B cell (primary cell): ENCODE results near the gene ICAM3. TPM values are rescaled to one million over a fixed set of nuclear protein-coding genes. Genes with fewer than 3 reads are reported as not detected.
A peak's percentile ranks its signal among the peaks of the same experiment; 100 is the strongest.

Experiments
- ATAC-seq: fragments of 200-7000 bp; cut with Tn5 transposase; one replicate; pipeline ENCODE4 v1.10.0; 2021; ENCODE audit warnings: low read depth, mild to moderate bottlenecking, moderate number of reproducible peaks, moderate library complexity
- CTCF ChIA-PET: fragments of 350-600 bp; sonication (Branson Sonifier 250); formaldehyde crosslinking; loops from one replicate; lab custom pipeline; 2021; ENCODE audit warnings: antibody characterized with exemption, inconsistent platforms; lab: Charles Lee
- POLR2A ChIA-PET: fragments of 350-600 bp; sonication (Branson Sonifier 250); formaldehyde crosslinking; loops from one replicate; lab custom pipeline; 2021; ENCODE audit warnings: antibody characterized with exemption; lab: Charles Lee
- DNase-seq: peaks from one replicate; pipeline ENCODE4 v3.0.0; 2013
- H2AFZ ChIP-seq: 2 replicates; pipeline ENCODE4 v1.6.1; 2012; ENCODE audit warnings: mild to moderate bottlenecking, low read depth, low read length; ENCODE audit not compliant: insufficient read depth, poor library complexity, severe bottlenecking
- H3K27ac ChIP-seq, 2 donors: 1 replicate in 1 of 2; 2 replicates in 1 of 2; pipeline ENCODE4 v1.5.1; 2012 to 2013; ENCODE audit warnings: low read length in 2 of 2, mild to moderate bottlenecking in 2 of 2, moderate library complexity in 1 of 2
- H3K27me3 ChIP-seq, 4 experiments: fragments of 200-600 bp in 1 of 4; sonication (generic) in 1 of 4; replicated peaks in 1 of 4; 1 replicate in 2 of 4; 2 replicates in 2 of 4; pipeline versions ENCODE4 v1.6.1 to v1.7.0; 2013 to 2016; ENCODE audit warnings: low read length in 3 of 4, mild to moderate bottlenecking in 2 of 4, mixed read lengths in 1 of 4, moderate library complexity in 1 of 4; ENCODE audit not compliant: insufficient read depth in 4 of 4, control insufficient read depth in 3 of 4; ENCODE audit errors: control extremely low read depth in 1 of 4
- H3K36me3 ChIP-seq, 2 experiments: replicated peaks in 1 of 2; 1 replicate in 1 of 2; 2 replicates in 1 of 2; pipeline versions ENCODE4 v1.6.1 to v1.7.1; 2013; ENCODE audit warnings: low read length in 1 of 2; ENCODE audit not compliant: insufficient read depth in 2 of 2, control insufficient read depth in 1 of 2; ENCODE audit errors: control extremely low read depth in 1 of 2, extremely low read depth in 1 of 2
- H3K4me1 ChIP-seq, 2 donors: fragments of 200-600 bp in 1 of 2; sonication (generic) in 1 of 2; 1 replicate in 1 of 2; 2 replicates in 1 of 2; pipeline versions ENCODE4 v1.5.1 to v1.6.1; 2013 to 2017; ENCODE audit warnings: low read length in 2 of 2; ENCODE audit not compliant: control insufficient read depth in 2 of 2, insufficient read depth in 2 of 2
- H3K4me2 ChIP-seq: replicated peaks from 2 replicates; pipeline ENCODE3; 2012; ENCODE audit warnings: mild to moderate bottlenecking, low read depth, low read length; ENCODE audit not compliant: poor library complexity, severe bottlenecking
- H3K4me3 ChIP-seq, 5 experiments: fragments of 200-600 bp in 1 of 5; sonication (generic) in 1 of 5; 1 replicate in 3 of 5; 2 replicates in 2 of 5; pipeline versions ENCODE4 v1.5.1 to v1.7.0; 2011 to 2016; ENCODE audit warnings: low read length in 4 of 5, mild to moderate bottlenecking in 4 of 5, low read depth in 2 of 5, control low read depth in 1 of 5, moderate library complexity in 1 of 5; ENCODE audit not compliant: insufficient read depth in 1 of 5; ENCODE audit errors: control extremely low read depth in 1 of 5, extremely low read depth in 1 of 5
- H3K79me2 ChIP-seq: fragments of 200-600 bp; sonication (generic); one replicate; pipeline ENCODE4 v1.6.0; 2016; ENCODE audit warnings: low read length; ENCODE audit not compliant: control insufficient read depth, insufficient read depth
- H3K9ac ChIP-seq: fragments of 200-600 bp; sonication (generic); 2 replicates; pipeline ENCODE4 v1.6.1; 2017; ENCODE audit warnings: mild to moderate bottlenecking, low read length, moderate library complexity
- H3K9me3 ChIP-seq, 3 donors: one replicate each; pipeline versions ENCODE4 v1.6.1 to v1.7.1; 2013; ENCODE audit warnings: low read length in 2 of 3; ENCODE audit not compliant: control insufficient read depth in 2 of 3, insufficient read depth in 1 of 3; ENCODE audit errors: control extremely low read depth in 1 of 3
- H4K20me1 ChIP-seq: 2 replicates; pipeline ENCODE4 v1.6.0; 2012; ENCODE audit warnings: mild to moderate bottlenecking, low read length; ENCODE audit not compliant: insufficient read depth, control insufficient read depth, poor library complexity, severe bottlenecking
- H3K27ac Mint-ChIP-seq: one replicate; pipeline ENCODE4 v1.8.0; 2021; ENCODE audit warnings: mixed read lengths
- H3K27me3 Mint-ChIP-seq: one replicate; pipeline ENCODE4 v1.8.0; 2021; ENCODE audit warnings: mixed read lengths
- H3K4me1 Mint-ChIP-seq: one replicate; pipeline ENCODE4 v1.8.0; 2021; ENCODE audit warnings: mixed read lengths
- H3K4me3 Mint-ChIP-seq: one replicate; pipeline ENCODE4 v1.8.0; 2021; ENCODE audit warnings: mixed read lengths
- H3K9me3 Mint-ChIP-seq: one replicate; pipeline ENCODE4 v1.8.0; 2022; ENCODE audit warnings: mixed read lengths; ENCODE audit not compliant: insufficient read depth
- EZH2 ChIP-seq: IDR thresholded peaks from 2 replicates; pipeline ENCODE4 v1.6.1; 2012; ENCODE audit warnings: borderline replicate concordance, low read depth, mild to moderate bottlenecking, moderate library complexity, low read length; ENCODE audit not compliant: insufficient read depth, poor library complexity, severe bottlenecking
- WGBS: methylation state at CpG from one replicate; pipeline ENCODE4 v1.1.5; 2013; ENCODE audit warnings: missing lambda C conversion rate; ENCODE audit not compliant: insufficient coverage; 5-methylcytosine and 5-hydroxymethylcytosine counted together
- intact Hi-C: fragments of 100-400 bp; cut with micrococcal nuclease; formaldehyde crosslinking; loops from one replicate; pipeline ENCODE4 v1.10.0; 2022
- polyA plus RNA-seq: library from polyadenylated mRNA; depleted of rRNA; stranded (reverse); fragments of >200 nt; gene quantifications from 2 replicates; pipeline ENCODE4 v1.2.3, GENCODE V29; 2012
- total RNA-seq, 2 donors: library from RNA; stranded (reverse); fragments of 120-200 nt in 1 of 2; gene quantifications; 1 replicate in 1 of 2; 2 replicates in 1 of 2; pipeline versions ENCODE4 v1.2.3 to v1.2.4, GENCODE V29; 2013 to 2022
- TF ChIP-seq, protein P1 (sequence below): fragments of 200-600 bp; IDR thresholded peaks from one replicate; pipeline ENCODE4 v1.8.0; 2022; ENCODE audit warnings: antibody characterized with exemption, mild to moderate bottlenecking

The ICAM3 gene
- total and polyA plus RNA-seq, 2 donors (not counting 1 experiment from before 2014, with no cell fraction given): 119 to 223 TPM

DNA sequence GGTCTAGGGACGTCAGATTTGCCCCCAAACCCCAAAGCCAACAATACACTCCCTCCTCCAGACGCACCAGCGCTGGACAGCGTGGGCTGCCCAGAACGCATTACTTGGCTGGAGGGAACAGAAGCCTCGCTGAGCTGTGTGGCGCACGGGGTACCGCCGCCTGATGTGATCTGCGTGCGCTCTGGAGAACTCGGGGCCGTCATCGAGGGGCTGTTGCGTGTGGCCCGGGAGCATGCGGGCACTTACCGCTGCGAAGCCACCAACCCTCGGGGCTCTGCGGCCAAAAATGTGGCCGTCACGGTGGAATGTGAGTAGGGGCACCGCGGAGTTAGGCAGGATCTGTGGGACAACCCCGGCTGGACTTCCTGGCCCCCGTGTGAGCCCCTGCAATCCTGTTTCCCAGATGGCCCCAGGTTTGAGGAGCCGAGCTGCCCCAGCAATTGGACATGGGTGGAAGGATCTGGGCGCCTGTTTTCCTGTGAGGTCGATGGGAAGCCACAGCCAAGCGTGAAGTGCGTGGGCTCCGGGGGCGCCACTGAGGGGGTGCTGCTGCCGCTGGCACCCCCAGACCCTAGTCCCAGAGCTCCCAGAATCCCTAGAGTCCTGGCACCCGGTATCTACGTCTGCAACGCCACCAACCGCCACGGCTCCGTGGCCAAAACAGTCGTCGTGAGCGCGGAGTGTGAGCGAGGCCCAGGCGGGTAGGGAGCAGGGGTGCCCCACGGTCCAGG lies 45.6 kb downstream of the ICAM3 start:
- Histone ChIP-seq H2AFZ (no peak overlapping the region), H3K9me3 (peaks cover 0 to 55% (median 0%) of the 10 kb centered on the region in 3 donors), H3K4me3 (no peak overlapping the region), H4K20me1 (peaks cover 29% of the 10 kb centered on the region), H3K27me3 (peaks cover 0 to 75% (median 50%) of the 10 kb centered on the region in 4 experiments), H3K4me2 (peak overlapping the region; percentile 96), H3K9ac (no peak overlapping the region), H3K79me2 (no peaks in the 10 kb centered on the region), H3K4me1 (peaks cover 72 to 74% of the 10 kb centered on the region in 2 donors), H3K27ac (no peak overlapping the region), H3K36me3 (no peaks in the 10 kb centered on the region)
- DNase-seq (peak; percentile 44), ATAC-seq (no peak)
- no peak for TF ChIP-seq EZH2
- TF ChIP-seq, protein P1, sequence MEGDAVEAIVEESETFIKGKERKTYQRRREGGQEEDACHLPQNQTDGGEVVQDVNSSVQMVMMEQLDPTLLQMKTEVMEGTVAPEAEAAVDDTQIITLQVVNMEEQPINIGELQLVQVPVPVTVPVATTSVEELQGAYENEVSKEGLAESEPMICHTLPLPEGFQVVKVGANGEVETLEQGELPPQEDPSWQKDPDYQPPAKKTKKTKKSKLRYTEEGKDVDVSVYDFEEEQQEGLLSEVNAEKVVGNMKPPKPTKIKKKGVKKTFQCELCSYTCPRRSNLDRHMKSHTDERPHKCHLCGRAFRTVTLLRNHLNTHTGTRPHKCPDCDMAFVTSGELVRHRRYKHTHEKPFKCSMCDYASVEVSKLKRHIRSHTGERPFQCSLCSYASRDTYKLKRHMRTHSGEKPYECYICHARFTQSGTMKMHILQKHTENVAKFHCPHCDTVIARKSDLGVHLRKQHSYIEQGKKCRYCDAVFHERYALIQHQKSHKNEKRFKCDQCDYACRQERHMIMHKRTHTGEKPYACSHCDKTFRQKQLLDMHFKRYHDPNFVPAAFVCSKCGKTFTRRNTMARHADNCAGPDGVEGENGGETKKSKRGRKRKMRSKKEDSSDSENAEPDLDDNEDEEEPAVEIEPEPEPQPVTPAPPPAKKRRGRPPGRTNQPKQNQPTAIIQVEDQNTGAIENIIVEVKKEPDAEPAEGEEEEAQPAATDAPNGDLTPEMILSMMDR: no peak
- H3K4me1 Mint-ChIP-seq: peaks cover 58% of the 10 kb centered on the region
- intact Hi-C loops: no loop called here
- H3K27ac Mint-ChIP-seq: no peak overlapping the region
- H3K9me3 Mint-ChIP-seq: no peaks in the 10 kb centered on the region
- ChIA-PET CTCF (interaction anchor here (1.1 kb wide), 1 partner anchor 23 kb away, joined by 5 read pairs; the partner anchor contains the start of gene ICAM1), POLR2A (interaction anchor here (0.8 kb wide), 1 partner anchor 22 kb away, joined by 3 read pairs; no protein-coding TSS in a partner anchor)
- peak overlapping the region; percentile 87 for H3K4me3 Mint-ChIP-seq
- H3K27me3 Mint-ChIP-seq: peaks cover 39% of the 10 kb centered on the region
- 33% methylated on average over 48 of the region's 49 CpGs for WGBS
